NCI-H2227 treated with DMSO at 0.1 percent for 48 hours (cell line): Measurements from ENCODE around the gene INTS1.

Experiments
- DNase-seq: peaks from one replicate; lab custom pipeline; 2025; lab: John Stamatoyannopoulos, UW

Gene INTS1

GRCh38 chr7:1431226-1431625 lies 73.0 kb downstream of the INTS1 start:
- no peak for DNase-seq

DNA sequence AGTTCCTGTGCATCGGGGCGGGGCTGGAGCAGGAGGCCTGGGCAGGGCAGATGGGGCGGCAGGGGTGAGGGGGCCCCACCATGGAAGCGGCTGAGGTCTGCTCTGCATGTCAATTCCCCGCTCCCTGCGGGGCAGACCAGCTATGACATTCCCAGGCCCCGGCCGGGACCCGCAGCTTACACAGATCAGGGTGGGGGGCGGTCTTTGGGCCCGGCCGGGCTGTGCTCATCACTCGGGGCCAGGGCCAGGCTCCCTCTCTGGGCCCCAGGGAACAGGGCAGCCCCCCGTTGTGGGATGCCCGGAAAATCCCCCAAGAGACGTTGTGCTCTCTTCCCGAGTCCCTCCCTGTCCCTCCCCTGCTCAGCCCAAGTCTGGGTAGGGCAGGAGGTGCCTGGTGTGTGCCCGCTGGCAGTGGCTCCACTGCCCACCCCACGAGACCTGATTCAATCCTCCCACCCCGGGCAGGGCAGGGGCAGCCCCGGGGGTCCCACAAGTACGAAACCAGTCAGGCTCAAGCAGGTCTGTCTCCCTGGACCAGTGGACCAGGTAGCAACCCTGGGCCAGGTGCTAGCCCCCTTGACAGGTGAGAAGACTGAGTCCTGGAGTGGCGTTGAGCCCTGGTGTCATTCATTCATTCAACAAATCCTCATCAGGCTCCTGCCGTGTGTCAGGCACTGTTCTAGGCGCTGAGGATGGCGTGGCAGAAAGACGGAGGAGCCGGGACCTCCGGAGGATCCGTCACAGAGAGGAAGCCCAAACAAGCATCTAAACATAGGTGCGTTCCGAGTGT lies 73.9 kb downstream of the INTS1 start:
- no peak for DNase-seq

DNA sequence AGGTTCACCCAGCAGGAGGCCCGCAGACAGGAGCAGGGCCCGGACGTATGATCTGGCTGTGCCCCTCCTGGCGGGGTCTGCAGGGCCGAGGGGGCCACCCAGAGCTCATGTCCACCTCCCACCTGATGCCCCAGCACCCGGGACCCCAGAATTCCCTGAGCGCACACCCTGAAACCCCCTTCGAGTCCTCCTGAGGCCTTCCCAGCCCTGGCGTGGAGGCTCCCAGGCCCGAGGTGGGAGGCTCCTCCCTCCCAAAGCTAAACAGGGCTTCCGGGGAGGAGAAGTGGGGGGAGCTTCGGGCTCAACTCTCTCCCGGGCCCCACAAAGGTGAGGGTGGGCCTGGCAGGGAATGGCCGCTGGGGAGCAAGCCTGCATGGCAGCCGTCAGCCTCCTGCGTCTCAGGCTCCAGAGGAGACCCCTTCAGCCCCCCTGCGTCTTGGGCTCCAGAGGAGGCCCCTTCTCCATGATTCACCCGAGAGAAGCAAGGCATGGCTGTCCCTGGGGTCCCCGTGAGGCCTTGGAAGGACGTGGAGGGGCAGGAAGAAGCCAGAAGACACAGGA lies 75.2 kb downstream of the INTS1 start:
- DNase-seq = no peak

- no peak for DNase-seq
Observed at GRCh38 chr7:1427064-1427657, 77.0 kb downstream of the INTS1 start.

DNA sequence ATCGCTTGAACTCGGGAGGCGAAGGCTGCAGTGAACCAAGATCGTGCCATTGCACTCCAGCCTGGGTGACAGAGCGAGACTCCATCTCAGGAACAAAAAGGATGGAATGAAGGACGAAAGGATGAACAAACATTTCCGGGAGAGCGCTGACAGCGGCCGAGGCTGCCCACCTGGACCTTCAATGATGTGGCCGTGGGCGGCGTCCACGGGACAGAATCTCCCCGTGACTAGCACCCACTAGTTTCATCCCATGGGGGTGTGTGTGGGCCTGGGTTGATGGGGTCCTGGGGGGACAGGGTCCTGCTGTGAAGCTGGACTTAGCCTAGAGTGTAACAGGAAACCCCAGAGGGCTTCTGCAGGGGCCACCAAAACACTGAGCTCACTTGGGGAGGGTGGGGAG lies 77.7 kb downstream of the INTS1 start:
- DNase-seq = no peak

DNA sequence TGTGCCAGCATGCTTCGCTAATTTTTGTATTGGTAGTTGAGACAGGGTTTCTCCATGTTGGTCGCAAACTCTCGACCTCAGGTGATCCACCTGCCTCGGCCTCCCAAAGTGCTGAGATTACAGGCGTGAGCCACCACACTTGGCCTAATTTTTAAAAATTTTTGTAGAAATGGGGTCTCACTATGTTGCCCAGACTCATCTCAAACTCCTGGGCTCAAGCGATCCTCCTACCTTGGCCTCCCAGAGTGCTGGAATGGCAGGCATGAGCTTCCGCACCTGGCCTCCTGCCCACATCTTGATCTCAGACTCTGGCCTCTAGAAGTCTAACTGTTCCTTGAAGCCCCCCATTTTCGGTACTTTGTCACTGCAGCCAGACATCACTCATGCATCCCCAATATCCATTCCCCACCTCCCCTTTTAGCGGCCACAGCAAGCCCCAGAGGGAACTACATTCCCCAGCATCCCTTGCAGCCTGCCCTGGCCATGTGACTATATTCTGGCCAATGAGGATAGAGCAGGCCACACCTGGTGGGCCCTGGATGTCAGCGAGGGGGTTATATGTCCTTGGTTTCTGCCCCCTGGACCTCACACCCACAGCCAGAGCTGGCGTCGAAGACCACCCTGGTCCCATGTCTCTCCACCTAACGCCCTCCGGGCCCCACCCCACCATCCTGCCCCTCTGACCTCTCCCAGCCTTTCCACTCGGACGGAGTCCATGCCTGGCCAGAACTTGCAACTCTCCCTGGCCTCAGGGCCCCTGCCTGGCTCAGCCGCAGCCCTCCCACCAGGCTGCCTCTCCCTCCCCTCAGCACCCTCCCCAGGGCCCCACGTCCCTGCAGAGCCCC lies 78.7 kb downstream of the INTS1 start:
- no peak for DNase-seq

DNA sequence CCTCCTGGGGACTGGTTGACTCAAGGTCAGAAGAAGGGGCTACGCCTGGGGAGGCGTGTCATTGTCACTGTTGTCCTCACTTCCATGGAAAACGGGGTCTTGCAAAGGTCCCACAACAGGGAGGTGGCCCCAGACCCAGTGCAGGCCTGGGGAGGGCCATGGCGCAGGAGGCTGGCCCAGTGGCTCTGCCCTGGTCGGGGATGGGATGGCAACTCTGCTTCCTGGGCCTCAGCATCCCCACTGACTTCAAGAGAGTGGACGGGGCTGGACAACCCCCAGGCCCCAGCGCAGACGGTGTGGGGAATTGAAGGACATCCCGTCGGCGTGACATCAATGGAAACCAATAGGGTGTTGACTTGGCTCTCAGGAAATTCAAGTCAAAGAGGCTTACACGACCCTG lies 80.1 kb downstream of the INTS1 start:
- DNase-seq = no peak

DNA sequence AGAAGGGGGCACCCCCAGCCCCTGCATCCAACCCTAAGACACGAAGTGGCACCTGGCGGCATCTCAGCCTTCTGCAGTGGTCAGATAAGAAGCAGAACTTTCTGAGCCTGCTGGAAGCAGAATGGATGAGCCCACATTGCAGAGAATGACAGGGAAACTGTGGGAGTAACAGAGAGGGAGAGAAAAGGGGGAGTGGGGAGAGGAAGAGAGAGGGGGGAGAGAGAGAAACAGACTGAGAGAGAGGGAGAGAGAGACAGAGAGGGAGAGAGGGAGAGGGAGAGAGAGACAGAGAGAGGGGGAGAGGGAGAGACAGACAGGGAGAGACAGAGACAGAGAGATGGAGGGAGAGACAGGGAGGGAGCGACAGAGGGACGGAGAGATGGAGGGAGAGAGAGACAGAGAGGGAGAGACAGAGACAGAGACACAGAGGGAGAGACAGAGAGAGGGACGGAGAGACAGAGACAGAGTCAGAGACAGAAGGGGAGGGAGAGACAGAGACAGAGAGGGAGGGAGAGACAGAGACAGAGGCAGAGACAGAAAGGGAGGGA lies 80.9 kb downstream of the INTS1 start:
- DNase-seq = no peak

DNA sequence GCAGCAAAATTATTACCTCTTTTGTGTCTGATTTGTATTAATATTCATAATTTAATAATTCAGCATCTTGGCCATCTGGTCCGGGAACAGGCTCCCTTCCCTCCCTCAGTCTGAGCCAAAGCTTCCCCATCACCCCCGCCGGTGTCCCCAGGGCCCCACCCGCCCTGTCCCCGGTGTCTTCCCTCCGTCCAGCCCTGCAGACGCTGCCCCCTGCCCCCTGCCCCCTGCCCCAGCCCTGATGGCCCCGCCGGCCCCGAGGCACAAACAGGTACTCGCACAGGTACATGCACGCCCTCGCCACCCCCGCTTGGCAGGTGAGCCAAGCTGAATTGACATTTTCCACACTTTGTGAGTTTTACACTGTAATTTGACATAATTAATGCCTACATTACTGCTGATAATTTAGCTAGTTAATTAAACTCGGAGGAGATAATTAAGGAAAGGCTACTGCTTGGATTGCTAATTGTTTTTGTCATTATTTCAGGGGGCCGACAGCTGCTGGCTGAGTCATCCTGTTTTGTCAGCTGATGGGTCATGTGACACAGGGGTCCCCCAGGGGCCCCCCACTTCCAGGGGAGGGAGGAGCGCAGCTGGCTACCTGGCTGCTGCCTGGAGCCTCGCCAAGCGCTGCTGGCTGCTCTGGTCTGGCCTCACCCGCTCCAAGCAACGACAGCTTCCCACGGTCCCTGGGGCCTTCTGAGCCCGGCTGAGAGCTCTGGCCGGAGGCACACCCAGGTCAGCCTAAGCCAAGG lies 81.5 kb downstream of the INTS1 start:
- DNase-seq = no peak

GRCh38 chr7:1421946-1422345 lies 82.2 kb downstream of the INTS1 start:
- no peak for DNase-seq

GRCh38 chr7:1421020-1421790 lies 83.0 kb downstream of the INTS1 start:
- DNase-seq = no peak
